Liver (tissue), 9 donors: Measurements from ENCODE around the gene CHMP1B. TPM values are rescaled to one million over a fixed set of nuclear protein-coding genes. Genes with fewer than 3 reads are reported as not detected.
"Not testable (repeated sequence)": the region's sequence is repeated elsewhere in the genome, so short reads cannot be mapped to it uniquely, and the experiment has no call there.

Source experiments
- DNase-seq: peaks from one replicate; pipeline ENCODE4 v3.0.0-alpha.2; 2017; ENCODE audit warnings: low spot score
- H3K27ac ChIP-seq, 2 donors: one replicate each; pipeline ENCODE4 v1.7.0; 2013; ENCODE audit warnings: inconsistent platforms in 2 of 2, low read length in 2 of 2, control low read depth in 1 of 2, low read depth in 1 of 2, mild to moderate bottlenecking in 1 of 2
- H3K27me3 ChIP-seq, 4 donors: one replicate each; pipeline versions ENCODE4 v1.6.1 to v1.7.0; 2013; ENCODE audit warnings: low read length in 3 of 4, inconsistent platforms in 1 of 4, mild to moderate bottlenecking in 1 of 4, moderate library complexity in 1 of 4; ENCODE audit not compliant: control insufficient read depth in 4 of 4, insufficient read depth in 4 of 4
- H3K36me3 ChIP-seq, 4 donors: one replicate each; pipeline versions ENCODE4 v1.6.1 to v1.7.0; 2013; ENCODE audit warnings: low read length in 3 of 4, mild to moderate bottlenecking in 3 of 4, low read depth in 1 of 4, moderate library complexity in 1 of 4; ENCODE audit not compliant: control insufficient read depth in 4 of 4, insufficient read depth in 3 of 4
- H3K4me1 ChIP-seq, 4 donors: one replicate each; pipeline versions ENCODE4 v1.6.1 to v1.7.0; 2013; ENCODE audit warnings: low read length in 3 of 4, mild to moderate bottlenecking in 3 of 4, moderate library complexity in 1 of 4; ENCODE audit not compliant: control insufficient read depth in 4 of 4, insufficient read depth in 4 of 4
- H3K4me3 ChIP-seq, 3 donors: one replicate each; pipeline versions ENCODE4 v1.6.1 to v1.7.0; 2013; ENCODE audit warnings: low read length in 3 of 3, control low read depth in 1 of 3, low read depth in 1 of 3, mild to moderate bottlenecking in 1 of 3
- H3K9ac ChIP-seq, 2 donors: one replicate each; pipeline ENCODE4 v1.7.0; 2013; ENCODE audit warnings: low read length in 2 of 2, mild to moderate bottlenecking in 2 of 2, moderate library complexity in 2 of 2, control low read depth in 1 of 2, low read depth in 1 of 2
- H3K9me3 ChIP-seq, 4 donors: one replicate each; pipeline versions ENCODE4 v1.6.1 to v1.7.0; 2013; ENCODE audit warnings: low read length in 3 of 4; ENCODE audit not compliant: control insufficient read depth in 4 of 4
- CTCF ChIP-seq: fragments of 150-350 bp; IDR thresholded peaks from 2 replicates; pipeline ENCODE4 v1.5.1; 2017; ENCODE audit warnings: improper control_type of control experiment, low read depth, low read length; ENCODE audit not compliant: missing input control
- EGR1 ChIP-seq, 2 donors: IDR thresholded peaks; 2 replicates each; pipeline ENCODE4 v1.6.1; 2016 to 2018; ENCODE audit warnings: antibody characterized with exemption in 2 of 2, low read depth in 2 of 2
- FOXA1 ChIP-seq: IDR thresholded peaks from 2 replicates; pipeline ENCODE4 v1.6.1; 2016; ENCODE audit warnings: antibody characterized with exemption
- FOXA2 ChIP-seq: IDR thresholded peaks from 2 replicates; pipeline ENCODE4 v1.6.1; 2016; ENCODE audit warnings: antibody characterized with exemption
- GABPA ChIP-seq, 2 donors: IDR thresholded peaks in 1 of 2; conservative IDR thresholded peaks in 1 of 2; 2 replicates each; pipeline ENCODE4 v1.6.1; 2016; ENCODE audit warnings: antibody characterized with exemption in 2 of 2, mild to moderate bottlenecking in 1 of 2, moderate library complexity in 1 of 2
- HNF4A ChIP-seq, 2 donors: conservative IDR thresholded peaks; 2 replicates each; pipeline ENCODE4 v1.6.1; 2016; ENCODE audit warnings: antibody characterized with exemption in 2 of 2, mild to moderate bottlenecking in 2 of 2
- HNF4G ChIP-seq: IDR thresholded peaks from 2 replicates; pipeline ENCODE4 v1.6.1; 2016; ENCODE audit warnings: antibody characterized with exemption
- JUND ChIP-seq, 2 donors: IDR thresholded peaks; 2 replicates each; pipeline ENCODE4 v1.6.1; 2016; ENCODE audit warnings: antibody characterized with exemption in 2 of 2
- NR2F2 ChIP-seq: IDR thresholded peaks from 2 replicates; pipeline ENCODE4 v1.6.1; 2016; ENCODE audit warnings: antibody characterized with exemption
- RXRA ChIP-seq, 2 donors: IDR thresholded peaks; 2 replicates each; pipeline ENCODE4 v1.6.1; 2017 to 2018; ENCODE audit warnings: antibody characterized with exemption in 2 of 2, mild to moderate bottlenecking in 1 of 2
- SP1 ChIP-seq: IDR thresholded peaks from 2 replicates; pipeline ENCODE4 v1.6.1; 2018; ENCODE audit warnings: antibody characterized with exemption, mild to moderate bottlenecking
- YY1 ChIP-seq: IDR thresholded peaks from 2 replicates; pipeline ENCODE4 v1.6.1; 2016; ENCODE audit warnings: antibody characterized with exemption, mild to moderate bottlenecking
- ZBTB33 ChIP-seq: IDR thresholded peaks from 2 replicates; pipeline ENCODE4 v1.6.1; 2016; ENCODE audit warnings: antibody characterized with exemption
- WGBS: extraction: QIAGEN DNeasy Blood & Tissue Kit; methylation state at CpG from one replicate; pipeline ENCODE4 v1.1.7; 2013; 5-methylcytosine and 5-hydroxymethylcytosine counted together
- polyA plus RNA-seq, 2 donors: library from polyadenylated mRNA; stranded (reverse) in 1 of 2; unstranded in 1 of 2; fragments of 200-250 nt in 1 of 2; fragments of >200 nt in 1 of 2; fragmentation: Nextera tagmentation in 1 of 2; extraction: Ambion mirVana in 1 of 2; gene quantifications; one replicate each; pipeline versions ENCODE4 v1.2.1 to v1.2.3, GENCODE V29; 2013 to 2015
- total RNA-seq, 2 donors: library from RNA; depleted of rRNA; stranded (reverse); fragments of >200 nt; gene quantifications; one replicate each; pipeline ENCODE4 v1.2.3, GENCODE V29; 2014
- TF ChIP-seq, protein P1 (sequence below): IDR thresholded peaks from 2 replicates; pipeline ENCODE4 v1.6.1; 2016; ENCODE audit warnings: antibody characterized with exemption
- TF ChIP-seq, protein P2 (sequence below): IDR thresholded peaks from 2 replicates; pipeline ENCODE4 v1.6.1; 2016; ENCODE audit warnings: antibody characterized with exemption
- donor health status: healthy.
- donor health status: healthy.
- donor health status: healthy.
- donor health status: healthy.
- donor health status: healthy.

Gene CHMP1B
- total and polyA plus RNA-seq, 4 donors, result 13.6 to 23.6 (median 19.1) TPM

GRCh38 chr18:11851806-11852337 lies 659 bp downstream of the CHMP1B start:
- H3K9ac ChIP-seq, result peak overlapping the region; percentile 81 to 86
- TF ChIP-seq YY1, result peak; percentile 23
- TF ChIP-seq GABPA (IDR thresholded peaks at IDR 0.05 in 1 of 2, conservative IDR thresholded peaks at IDR 0.05 in 1 of 2), result no peak
- H3K4me1 ChIP-seq, result peaks cover 3 to 32% (median 22%) of the 10 kb centered on the region in 4 donors

GRCh38 chr18:11854554-11854953 lies 3.3 kb downstream of the CHMP1B start:
- WGBS, result 95% methylated on average over 6 of the region's 6 CpGs

More at GRCh38 chr18:11851806-11852337, 659 bp downstream of the CHMP1B start:
- peak overlapping the region; percentile 91 to 95 for H3K27ac ChIP-seq
- peak; percentile 57 for DNase-seq
- H3K4me3 ChIP-seq, result peak overlapping the region; percentile 73 to 95 (median 94)
- under 1% methylated on average over 23 of the region's 23 CpGs for WGBS
- H3K36me3 ChIP-seq, result no peaks in the 10 kb centered on the region
- no peaks in the 10 kb centered on the region for H3K27me3 ChIP-seq
- H3K9me3 ChIP-seq, result no peaks in the 10 kb centered on the region

GRCh38 chr18:11857177-11857887 lies 6.1 kb downstream of the CHMP1B start:
- Histone ChIP-seq H3K9me3 (no peaks in the 10 kb centered on the region), H3K27me3 (no peaks in the 10 kb centered on the region), H3K4me1 (peaks cover 3 to 17% (median 14%) of the 10 kb centered on the region in 4 donors), H3K9ac (no peak overlapping the region), H3K36me3 (no peaks in the 10 kb centered on the region), H3K27ac (no peak overlapping the region), H3K4me3 (no peak overlapping the region)
- no peak for DNase-seq
- TF ChIP-seq ZBTB33, result no peak
- TF ChIP-seq RXRA (IDR thresholded peaks at IDR 0.05), result peak in 1 of 2 donors; percentile 6
- peak in 1 of 2 donors; percentile 79 for TF ChIP-seq HNF4A (conservative IDR thresholded peaks at IDR 0.05)
- no peak for TF ChIP-seq JUND (IDR thresholded peaks at IDR 0.05)
- peak; percentile 73 for TF ChIP-seq SP1
- TF ChIP-seq HNF4G, result peak; percentile 79
- WGBS, result 68% methylated on average over 11 of the region's 11 CpGs

More at GRCh38 chr18:11854554-11854953, 3.3 kb downstream of the CHMP1B start:
- H3K27me3 ChIP-seq, H3K9me3 ChIP-seq, H3K4me3 ChIP-seq, H3K9ac ChIP-seq, DNase-seq, H3K36me3 ChIP-seq, H3K27ac ChIP-seq: not testable (repeated sequence)
- H3K4me1 ChIP-seq, result peaks cover 3 to 32% (median 22%) of the 10 kb centered on the region in 4 donors

DNA sequence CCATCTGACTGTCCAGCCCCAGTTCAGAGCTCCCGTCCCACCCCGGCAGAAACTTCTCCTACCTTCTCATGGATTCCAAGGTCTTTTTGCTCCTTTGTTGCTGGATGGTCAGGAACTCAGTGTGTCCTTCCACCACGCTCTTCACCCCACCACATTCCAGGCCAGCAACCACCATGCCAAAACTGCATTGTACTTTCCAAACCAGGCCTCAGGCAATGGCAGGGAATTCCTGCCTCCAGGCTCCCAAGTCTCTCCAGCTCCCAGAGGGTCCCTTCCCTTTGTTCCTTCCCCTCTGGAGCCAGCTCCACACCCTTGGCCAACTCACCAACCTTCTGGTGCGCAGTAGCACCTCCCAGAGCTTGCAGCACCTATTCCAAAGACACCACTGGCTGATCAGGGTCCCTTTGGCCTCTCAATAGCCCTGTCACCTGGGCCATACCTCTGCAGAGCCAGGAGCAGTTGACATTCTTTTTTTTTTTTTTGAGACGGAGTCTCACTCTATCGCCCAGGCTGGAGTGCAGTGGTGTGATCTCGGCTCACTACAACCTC lies 8.1 kb downstream of the CHMP1B start:
- Histone ChIP-seq H3K27ac (no peak overlapping the region), H3K27me3 (no peaks in the 10 kb centered on the region), H3K4me3 (no peak overlapping the region), H3K9ac (no peak overlapping the region), H3K9me3 (no peaks in the 10 kb centered on the region), H3K4me1 (peaks cover 0 to 3% (median 0%) of the 10 kb centered on the region in 4 donors), H3K36me3 (no peaks in the 10 kb centered on the region)
- WGBS, result 94% methylated on average over 7 of the region's 7 CpGs
- DNase-seq, result no peak
- TF ChIP-seq HNF4A (conservative IDR thresholded peaks at IDR 0.05), result no peak
- TF ChIP-seq, protein P1, sequence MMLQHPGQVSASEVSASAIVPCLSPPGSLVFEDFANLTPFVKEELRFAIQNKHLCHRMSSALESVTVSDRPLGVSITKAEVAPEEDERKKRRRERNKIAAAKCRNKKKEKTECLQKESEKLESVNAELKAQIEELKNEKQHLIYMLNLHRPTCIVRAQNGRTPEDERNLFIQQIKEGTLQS, result no peak
- no peak for TF ChIP-seq SP1
- no peak for TF ChIP-seq RXRA (IDR thresholded peaks at IDR 0.05)
- TF ChIP-seq FOXA2, result no peak
- no peak for TF ChIP-seq HNF4G
- no peak for TF ChIP-seq NR2F2
- no peak for TF ChIP-seq EGR1 (IDR thresholded peaks at IDR 0.05; ENCODE audit: low read depth in 2 of 2)
- TF ChIP-seq, protein P2, sequence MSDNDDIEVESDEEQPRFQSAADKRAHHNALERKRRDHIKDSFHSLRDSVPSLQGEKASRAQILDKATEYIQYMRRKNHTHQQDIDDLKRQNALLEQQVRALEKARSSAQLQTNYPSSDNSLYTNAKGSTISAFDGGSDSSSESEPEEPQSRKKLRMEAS, result no peak
- TF ChIP-seq GABPA (IDR thresholded peaks at IDR 0.05 in 1 of 2, conservative IDR thresholded peaks at IDR 0.05 in 1 of 2), result no peak
- TF ChIP-seq JUND (IDR thresholded peaks at IDR 0.05), result no peak
- TF ChIP-seq CTCF, result no peak
- TF ChIP-seq FOXA1, result no peak
